NT2/D1 (cell line): ENCODE data around the gene KCNJ15.

Experiments
- DNase-seq: peaks from one replicate; pipeline ENCODE4 v3.0.0-alpha.2; 2011; ENCODE audit warnings: low read depth, low spot score
- H3K27me3 ChIP-seq: 2 replicates; pipeline ENCODE4 v1.6.0; 2011; ENCODE audit warnings: mild to moderate bottlenecking; ENCODE audit not compliant: insufficient read length, insufficient read depth
- H3K36me3 ChIP-seq: 2 replicates; pipeline ENCODE4 v1.6.1; 2011; ENCODE audit warnings: mild to moderate bottlenecking, low read length, mixed read lengths; ENCODE audit not compliant: insufficient read depth, insufficient read length
- H3K4me1 ChIP-seq: 2 replicates; pipeline ENCODE4 v1.5.1; 2011; ENCODE audit not compliant: insufficient read depth, insufficient read length
- H3K4me3 ChIP-seq: 2 replicates; pipeline ENCODE4 v1.5.1; 2011; ENCODE audit warnings: low read depth; ENCODE audit not compliant: insufficient read length
- H3K9ac ChIP-seq: 2 replicates; pipeline ENCODE4 v1.6.0; 2011; ENCODE audit warnings: low read depth; ENCODE audit not compliant: insufficient read length
- H3K9me3 ChIP-seq: 2 replicates; pipeline ENCODE4 v1.5.1; 2011; ENCODE audit warnings: mild to moderate bottlenecking, low read length; ENCODE audit not compliant: insufficient read depth
- SUZ12 ChIP-seq: IDR thresholded peaks from 2 replicates; pipeline ENCODE4 v1.6.1; 2011; ENCODE audit not compliant: insufficient read length, insufficient read depth; ENCODE audit errors: extremely low read depth
- YY1 ChIP-seq: IDR thresholded peaks from 2 replicates; pipeline ENCODE4 v1.6.1; 2011; ENCODE audit not compliant: insufficient read length, insufficient read depth
- ZNF274 ChIP-seq: IDR thresholded peaks from 2 replicates; pipeline ENCODE4 v1.6.1; 2011; ENCODE audit warnings: mild to moderate bottlenecking, low read depth, low read length

KCNJ15 gene

DNA sequence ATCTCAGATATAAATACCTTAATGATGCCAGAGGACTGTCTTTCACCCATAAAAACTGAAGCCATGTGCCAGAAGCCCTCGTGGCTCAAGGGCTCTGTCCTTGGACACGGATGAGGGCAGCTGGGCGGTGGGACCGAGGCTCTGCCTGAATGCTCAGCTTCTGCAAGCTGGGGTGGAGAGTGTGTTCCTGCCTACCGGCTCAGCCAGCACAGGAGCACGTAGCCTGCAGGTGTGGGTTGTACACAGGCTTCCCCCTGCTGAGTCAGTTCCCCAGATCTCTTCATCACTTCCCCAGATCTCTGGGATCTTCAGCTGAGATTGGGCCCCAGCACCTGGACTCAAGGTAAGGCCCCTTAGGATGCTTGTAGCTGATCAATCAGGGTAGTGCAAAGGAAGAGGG, 15.4 kb downstream of the KCNJ15 start:
- H3K9me3 ChIP-seq: no peaks in the 10 kb centered on the region
- no peaks in the 10 kb centered on the region for H3K27me3 ChIP-seq
- DNase-seq: no peak
- TF ChIP-seq YY1: no peak
- no peak for TF ChIP-seq SUZ12
- no peak overlapping the region for H3K4me3 ChIP-seq
- H3K9ac ChIP-seq: no peak overlapping the region
- no peaks in the 10 kb centered on the region for H3K4me1 ChIP-seq
- H3K36me3 ChIP-seq: no peaks in the 10 kb centered on the region

GRCh38 chr21:38273745-38274542, 17.2 kb downstream of the KCNJ15 start:
- no peaks in the 10 kb centered on the region for H3K9me3 ChIP-seq
- H3K36me3 ChIP-seq: no peaks in the 10 kb centered on the region
- no peaks in the 10 kb centered on the region for H3K4me1 ChIP-seq
- no peak overlapping the region for H3K9ac ChIP-seq
- H3K4me3 ChIP-seq: no peak overlapping the region
- no peak for TF ChIP-seq SUZ12
- TF ChIP-seq ZNF274: no peak
- no peak for TF ChIP-seq YY1
- no peaks in the 10 kb centered on the region for H3K27me3 ChIP-seq
- no peak for DNase-seq

- H3K4me3 ChIP-seq: no peak overlapping the region
- H3K4me1 ChIP-seq: no peaks in the 10 kb centered on the region
- H3K9me3 ChIP-seq: no peaks in the 10 kb centered on the region
- no peak for TF ChIP-seq SUZ12
- no peak for TF ChIP-seq YY1
- TF ChIP-seq ZNF274: no peak
- no peak for DNase-seq
- no peak overlapping the region for H3K9ac ChIP-seq
- no peaks in the 10 kb centered on the region for H3K36me3 ChIP-seq
- no peaks in the 10 kb centered on the region for H3K27me3 ChIP-seq
Observed at GRCh38 chr21:38277501-38278131, 20.8 kb downstream of the KCNJ15 start.

DNA sequence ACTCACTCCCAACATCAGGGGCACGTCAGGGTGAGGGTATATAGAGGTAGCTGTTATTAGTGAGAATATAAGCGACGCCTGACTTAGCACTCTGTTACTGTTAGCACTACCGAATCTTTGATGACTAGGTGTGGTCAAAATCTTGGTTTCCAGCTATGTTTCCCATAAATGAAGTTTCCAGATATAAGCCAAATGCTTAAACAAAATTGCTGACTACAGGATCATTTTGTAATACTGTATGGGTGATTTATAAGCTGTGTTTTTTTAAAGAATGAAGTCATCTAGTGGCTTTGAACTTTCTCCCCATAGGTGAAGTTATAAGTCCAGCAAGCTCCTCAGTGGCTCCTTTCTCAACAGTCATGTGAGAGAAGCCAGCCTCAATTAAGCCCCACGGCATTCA, 23.7 kb downstream of the KCNJ15 start:
- Histone ChIP-seq H3K27me3 (no peaks in the 10 kb centered on the region), H3K4me3 (no peak overlapping the region), H3K9me3 (no peaks in the 10 kb centered on the region), H3K36me3 (no peaks in the 10 kb centered on the region), H3K9ac (no peak overlapping the region), H3K4me1 (no peaks in the 10 kb centered on the region)
- no peak for TF ChIP-seq ZNF274
- no peak for TF ChIP-seq YY1
- no peak for TF ChIP-seq SUZ12
- DNase-seq: no peak

GRCh38 chr21:38280867-38281266, 24.1 kb downstream of the KCNJ15 start:
- TF ChIP-seq SUZ12: no peak
- TF ChIP-seq YY1: no peak
- TF ChIP-seq ZNF274: no peak
- no peak for DNase-seq

DNA sequence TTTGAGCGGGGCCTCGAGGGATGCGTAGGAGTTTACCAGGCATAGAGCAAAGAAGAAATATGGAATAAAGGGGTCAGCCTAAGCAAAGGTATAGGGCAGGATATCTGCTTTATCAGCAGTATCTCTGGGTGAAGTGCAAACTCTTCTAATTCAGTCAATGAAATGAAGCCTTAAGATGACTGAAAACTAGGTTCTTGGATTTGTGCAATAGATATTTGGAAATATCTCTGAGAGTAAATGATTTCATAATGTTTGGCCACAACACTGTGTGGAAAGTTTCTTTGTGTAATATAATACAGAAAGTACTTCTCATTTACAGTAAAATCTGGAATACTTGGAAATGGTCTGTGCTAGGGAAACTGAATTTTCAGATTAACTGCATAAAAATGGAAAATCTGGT, 26.1 kb downstream of the KCNJ15 start:
- no peaks in the 10 kb centered on the region for H3K9me3 ChIP-seq
- no peaks in the 10 kb centered on the region for H3K27me3 ChIP-seq
- H3K36me3 ChIP-seq: no peaks in the 10 kb centered on the region
- H3K9ac ChIP-seq: no peak overlapping the region
- H3K4me3 ChIP-seq: no peak overlapping the region
- no peak for TF ChIP-seq ZNF274
- TF ChIP-seq SUZ12: no peak
- TF ChIP-seq YY1: no peak
- no peak for DNase-seq
- no peaks in the 10 kb centered on the region for H3K4me1 ChIP-seq

More at GRCh38 chr21:38280867-38281266, 24.1 kb downstream of the KCNJ15 start:
- H3K4me3 ChIP-seq: no peak overlapping the region
- no peaks in the 10 kb centered on the region for H3K36me3 ChIP-seq
- no peaks in the 10 kb centered on the region for H3K27me3 ChIP-seq
- H3K9ac ChIP-seq: no peak overlapping the region
- no peaks in the 10 kb centered on the region for H3K4me1 ChIP-seq
- no peaks in the 10 kb centered on the region for H3K9me3 ChIP-seq

- Histone ChIP-seq H3K27me3 (no peaks in the 10 kb centered on the region), H3K4me1 (no peaks in the 10 kb centered on the region)
- TF ChIP-seq SUZ12 (no peak), YY1 (no peak), ZNF274 (no peak)
Observed at GRCh38 chr21:38284216-38284615, 27.4 kb downstream of the KCNJ15 start.

More at GRCh38 chr21:38284216-38284615, 27.4 kb downstream of the KCNJ15 start:
- no peaks in the 10 kb centered on the region for H3K36me3 ChIP-seq
- H3K4me3 ChIP-seq: no peak overlapping the region
- H3K9me3 ChIP-seq: no peaks in the 10 kb centered on the region
- DNase-seq: no peak
- no peak overlapping the region for H3K9ac ChIP-seq
